Testis (tissue), 2 donors: Measurements from ENCODE around the gene IDH3B.

Source experiments
- CTCF ChIP-seq, 3 experiments: fragments of 450-650 bp in 2 of 3; fragments of 200-600 bp in 1 of 3; sonication (generic) in 1 of 3; IDR thresholded peaks; one replicate each; pipeline ENCODE4 v1.5.1; 2016 to 2019; ENCODE audit warnings: antibody characterized with exemption in 3 of 3, mild to moderate bottlenecking in 2 of 3, moderate library complexity in 1 of 3
- POLR2A ChIP-seq: fragments of 450-650 bp; IDR thresholded peaks from one replicate; pipeline ENCODE4 v1.6.1; 2017; ENCODE audit warnings: antibody characterized with exemption, mild to moderate bottlenecking, moderate library complexity

GRCh38 chr20:2663887-2664719 lies at the start of gene IDH3B:
- no peak for TF ChIP-seq CTCF (IDR thresholded peaks at IDR 0.05)
- TF ChIP-seq POLR2A: peak; percentile 49
